ENCODE data around the gene CAPN6. TPM values are rescaled to one million over a fixed set of nuclear protein-coding genes. Genes with fewer than 3 reads are reported as not detected.

Gene CAPN6
- total RNA-seq, 4 donors from 2014 or later = 0.34 to 0.88 TPM; not detected in 2

- WGBS, 2 donors = 72 to 78% methylated on average over 7 of the region's 7 CpGs
- TF ChIP-seq CTCF (IDR thresholded peaks at IDR 0.05) (no peak), POLR2A (IDR thresholded peaks at IDR 0.05) (no peak)
- H3K4me3 ChIP-seq (ENCODE audit: low read depth, poor library complexity, severe bottlenecking) = no peak overlapping the region
- DNase-seq (ENCODE audit: low spot score in 2 of 2) = no peak
- intact Hi-C loops (cut with DNase I; ENCODE audit: low total_unique reads) = no loop called here
Measured at GRCh38 chrX:111254896-111255693, 15.2 kb downstream of the CAPN6 start.

- H3K4me3 ChIP-seq (ENCODE audit: low read depth, poor library complexity, severe bottlenecking) = no peak overlapping the region
- no peak for TF ChIP-seq POLR2A (IDR thresholded peaks at IDR 0.05)
- TF ChIP-seq CTCF (IDR thresholded peaks at IDR 0.05) = no peak
- no peak for DNase-seq (ENCODE audit: low spot score in 2 of 2)
- WGBS, 2 donors = 34 to 50% methylated on average over 2 of the region's 2 CpGs
- intact Hi-C loops (cut with DNase I; ENCODE audit: low total_unique reads) = no loop called here
Measured at GRCh38 chrX:111244235-111244750, 26.0 kb downstream of the CAPN6 start.

GRCh38 chrX:111216293-111216801 is 53.9 kb downstream of the CAPN6 start:
- H3K4me3 ChIP-seq (ENCODE audit: low read depth, poor library complexity, severe bottlenecking) = no peak overlapping the region
- TF ChIP-seq POLR2A (IDR thresholded peaks at IDR 0.05) (no peak), CTCF (IDR thresholded peaks at IDR 0.05) (no peak)
- 77 to 92% methylated on average over 6 of the region's 6 CpGs for WGBS, 2 donors
- intact Hi-C loops (cut with DNase I; ENCODE audit: low total_unique reads) = no loop called here
- DNase-seq (ENCODE audit: low spot score in 2 of 2) = no peak

- no peak for DNase-seq (ENCODE audit: low spot score in 2 of 2)
- H3K4me3 ChIP-seq (ENCODE audit: low read depth, poor library complexity, severe bottlenecking) = no peak overlapping the region
- TF ChIP-seq POLR2A (IDR thresholded peaks at IDR 0.05) (no peak), CTCF (IDR thresholded peaks at IDR 0.05) (no peak)
- intact Hi-C loops (cut with DNase I; ENCODE audit: low total_unique reads) = no loop called here
- 89 to 93% methylated on average over 8 of the region's 8 CpGs for WGBS, 2 donors
Measured at GRCh38 chrX:111207851-111208250, 62.4 kb downstream of the CAPN6 start.

- TF ChIP-seq POLR2A (IDR thresholded peaks at IDR 0.05) = no peak
- intact Hi-C loops (cut with DNase I; ENCODE audit: low total_unique reads) = no loop called here
- no peak overlapping the region for H3K4me3 ChIP-seq (ENCODE audit: low read depth, poor library complexity, severe bottlenecking)
- 62 to 81% methylated on average over 3 of the region's 3 CpGs for WGBS, 2 donors
- DNase-seq (ENCODE audit: low spot score in 2 of 2) = no peak
Measured at GRCh38 chrX:111200327-111200726, 70.0 kb downstream of the CAPN6 start.

- no peak overlapping the region for H3K4me3 ChIP-seq (ENCODE audit: low read depth, poor library complexity, severe bottlenecking)
- TF ChIP-seq POLR2A (IDR thresholded peaks at IDR 0.05) (no peak), CTCF (IDR thresholded peaks at IDR 0.05) (no peak)
- intact Hi-C loops (cut with DNase I; ENCODE audit: low total_unique reads) = loop anchor here (5.0 kb wide), 1 partner anchor 232 kb away; no protein-coding TSS in a partner anchor
- WGBS, 2 donors = 56 to 84% methylated on average over 2 of the region's 2 CpGs
- no peak for DNase-seq (ENCODE audit: low spot score in 2 of 2)
Measured at GRCh38 chrX:111199505-111199904, 70.8 kb downstream of the CAPN6 start.

Data from lower leg skin (tissue), 4 donors.